ENCODE results near the gene FAM43A. TPM values are rescaled to one million over a fixed set of nuclear protein-coding genes. Genes with fewer than 3 reads are reported as not detected.

The FAM43A gene
- total and polyA plus RNA-seq, 4 donors = 9.7 to 51.7 (median 20.6) TPM

GRCh38 chr3:194685065-194685717 lies 492 bp upstream of the FAM43A start:
- Histone ChIP-seq H3K4me3 (ENCODE audit: low read depth, low read length) (peak overlapping the region; percentile 66), H3K27me3 (ENCODE audit: control insufficient read depth, insufficient read depth, low read length) (peaks cover 38% of the 10 kb centered on the region), H3K4me1 (ENCODE audit: control insufficient read depth, insufficient read depth, low read length) (peaks cover 40% of the 10 kb centered on the region), H3K9me3 (ENCODE audit: control insufficient read depth, insufficient read depth, low read length) (no peaks in the 10 kb centered on the region), H3K27ac (ENCODE audit: low read depth, low read length) (no peak overlapping the region), H3K36me3 (ENCODE audit: control insufficient read depth, insufficient read depth, low read length) (no peaks in the 10 kb centered on the region)
- no peak for DNase-seq (ENCODE audit: low read depth in 4 of 6, low spot score in 6 of 6)
- 40% methylated on average over 5 of the region's 13 CpGs for WGBS (ENCODE audit: insufficient coverage)

GRCh38 chr3:194686414-194686815 lies 732 bp downstream of the FAM43A start:
- peak in 2 of 6 donors; percentile 42 to 44 for DNase-seq (ENCODE audit: low read depth in 4 of 6, low spot score in 6 of 6)
- H3K27ac ChIP-seq (ENCODE audit: low read depth, low read length) = peak overlapping the region; percentile 40
- no peaks in the 10 kb centered on the region for H3K36me3 ChIP-seq (ENCODE audit: control insufficient read depth, insufficient read depth, low read length)
- H3K9me3 ChIP-seq (ENCODE audit: control insufficient read depth, insufficient read depth, low read length) = no peaks in the 10 kb centered on the region
- H3K4me3 ChIP-seq (ENCODE audit: low read depth, low read length) = peak overlapping the region; percentile 66
- H3K27me3 ChIP-seq (ENCODE audit: control insufficient read depth, insufficient read depth, low read length) = peaks cover 38% of the 10 kb centered on the region
- peaks cover 40% of the 10 kb centered on the region for H3K4me1 ChIP-seq (ENCODE audit: control insufficient read depth, insufficient read depth, low read length)
- WGBS (ENCODE audit: insufficient coverage) = under 1% methylated on average over 29 of the region's 29 CpGs

GRCh38 chr3:194686816-194687637 lies 1.3 kb downstream of the FAM43A start:
- WGBS (ENCODE audit: insufficient coverage) = under 1% methylated on average over 86 of the region's 86 CpGs
- peaks cover 40% of the 10 kb centered on the region for H3K4me1 ChIP-seq (ENCODE audit: control insufficient read depth, insufficient read depth, low read length)
- no peaks in the 10 kb centered on the region for H3K36me3 ChIP-seq (ENCODE audit: control insufficient read depth, insufficient read depth, low read length)
- H3K4me3 ChIP-seq (ENCODE audit: low read depth, low read length) = peak overlapping the region; percentile 66
- peak in 2 of 6 donors; percentile 70 to 76 for DNase-seq (ENCODE audit: low read depth in 4 of 6, low spot score in 6 of 6)
- H3K27me3 ChIP-seq (ENCODE audit: control insufficient read depth, insufficient read depth, low read length) = peaks cover 38% of the 10 kb centered on the region
- no peaks in the 10 kb centered on the region for H3K9me3 ChIP-seq (ENCODE audit: control insufficient read depth, insufficient read depth, low read length)
- peak overlapping the region; percentile 1 for H3K27ac ChIP-seq (ENCODE audit: low read depth, low read length)

- H3K27ac ChIP-seq (ENCODE audit: low read depth, low read length) = peak overlapping the region; percentile 71
- peaks cover 38% of the 10 kb centered on the region for H3K4me1 ChIP-seq (ENCODE audit: control insufficient read depth, insufficient read depth, low read length)
- no peaks in the 10 kb centered on the region for H3K9me3 ChIP-seq (ENCODE audit: control insufficient read depth, insufficient read depth, low read length)
- peak in 2 of 6 donors; percentile 66 to 69 for DNase-seq (ENCODE audit: low read depth in 4 of 6, low spot score in 6 of 6)
- H3K4me3 ChIP-seq (ENCODE audit: low read depth, low read length) = peak overlapping the region; percentile 66
- no peaks in the 10 kb centered on the region for H3K36me3 ChIP-seq (ENCODE audit: control insufficient read depth, insufficient read depth, low read length)
- under 1% methylated on average over 57 of the region's 57 CpGs for WGBS (ENCODE audit: insufficient coverage)
- H3K27me3 ChIP-seq (ENCODE audit: control insufficient read depth, insufficient read depth, low read length) = peaks cover 38% of the 10 kb centered on the region
Observed at GRCh38 chr3:194687638-194688199, 2.0 kb downstream of the FAM43A start.

- H3K4me3 ChIP-seq (ENCODE audit: low read depth, low read length) = peak overlapping the region; percentile 66
- 13% methylated on average over 5 of the region's 16 CpGs for WGBS (ENCODE audit: insufficient coverage)
- H3K27me3 ChIP-seq (ENCODE audit: control insufficient read depth, insufficient read depth, low read length) = peaks cover 38% of the 10 kb centered on the region
- no peaks in the 10 kb centered on the region for H3K9me3 ChIP-seq (ENCODE audit: control insufficient read depth, insufficient read depth, low read length)
- H3K36me3 ChIP-seq (ENCODE audit: control insufficient read depth, insufficient read depth, low read length) = no peaks in the 10 kb centered on the region
- H3K4me1 ChIP-seq (ENCODE audit: control insufficient read depth, insufficient read depth, low read length) = peaks cover 34% of the 10 kb centered on the region
- DNase-seq (ENCODE audit: low read depth in 4 of 6, low spot score in 6 of 6) = peak in 1 of 6 donors; percentile 30
- H3K27ac ChIP-seq (ENCODE audit: low read depth, low read length) = peak overlapping the region; percentile 71
Observed at GRCh38 chr3:194688200-194688740, 2.6 kb downstream of the FAM43A start.

- Histone ChIP-seq H3K9me3 (ENCODE audit: control insufficient read depth, insufficient read depth, low read length) (no peaks in the 10 kb centered on the region), H3K27me3 (ENCODE audit: control insufficient read depth, insufficient read depth, low read length) (peaks cover 38% of the 10 kb centered on the region), H3K4me1 (ENCODE audit: control insufficient read depth, insufficient read depth, low read length) (peaks cover 34% of the 10 kb centered on the region), H3K27ac (ENCODE audit: low read depth, low read length) (peak overlapping the region; percentile 71), H3K36me3 (ENCODE audit: control insufficient read depth, insufficient read depth, low read length) (no peaks in the 10 kb centered on the region), H3K4me3 (ENCODE audit: low read depth, low read length) (peak overlapping the region; percentile 66)
- 67% methylated on average over 4 of the region's 6 CpGs for WGBS (ENCODE audit: insufficient coverage)
- no peak for DNase-seq (ENCODE audit: low read depth in 4 of 6, low spot score in 6 of 6)
Observed at GRCh38 chr3:194688946-194689345, 3.3 kb downstream of the FAM43A start.

GRCh38 chr3:194689493-194689944 lies 3.8 kb downstream of the FAM43A start:
- peaks cover 34% of the 10 kb centered on the region for H3K27me3 ChIP-seq (ENCODE audit: control insufficient read depth, insufficient read depth, low read length)

GRCh38 chr3:194690501-194691372 lies 5.1 kb downstream of the FAM43A start:
- Histone ChIP-seq H3K36me3 (ENCODE audit: control insufficient read depth, insufficient read depth, low read length) (no peaks in the 10 kb centered on the region), H3K9me3 (ENCODE audit: control insufficient read depth, insufficient read depth, low read length) (no peaks in the 10 kb centered on the region), H3K27ac (ENCODE audit: low read depth, low read length) (peak overlapping the region; percentile 43), H3K4me3 (ENCODE audit: low read depth, low read length) (no peak overlapping the region), H3K27me3 (ENCODE audit: control insufficient read depth, insufficient read depth, low read length) (peaks cover 21% of the 10 kb centered on the region), H3K4me1 (ENCODE audit: control insufficient read depth, insufficient read depth, low read length) (peaks cover 30% of the 10 kb centered on the region)
- 82% methylated on average over 3 of the region's 8 CpGs for WGBS (ENCODE audit: insufficient coverage)
- DNase-seq (ENCODE audit: low read depth in 4 of 6, low spot score in 6 of 6) = peak in 1 of 6 donors; percentile 47

More at GRCh38 chr3:194689493-194689944, 3.8 kb downstream of the FAM43A start:
- Histone ChIP-seq H3K9me3 (ENCODE audit: control insufficient read depth, insufficient read depth, low read length) (no peaks in the 10 kb centered on the region), H3K4me1 (ENCODE audit: control insufficient read depth, insufficient read depth, low read length) (peaks cover 34% of the 10 kb centered on the region), H3K36me3 (ENCODE audit: control insufficient read depth, insufficient read depth, low read length) (no peaks in the 10 kb centered on the region), H3K4me3 (ENCODE audit: low read depth, low read length) (peak overlapping the region; percentile 66), H3K27ac (ENCODE audit: low read depth, low read length) (peak overlapping the region; percentile 71)
- WGBS (ENCODE audit: insufficient coverage) = 100% methylated on average over 1 of the region's 9 CpGs
- DNase-seq (ENCODE audit: low read depth in 4 of 6, low spot score in 6 of 6) = peak in 2 of 6 donors; percentile 15 to 63

All from spinal cord (tissue), 10 donors.